BJ (cell line): ENCODE results near the gene CDK19. TPM values are rescaled to one million over a fixed set of nuclear protein-coding genes. Genes with fewer than 3 reads are reported as not detected.
"Not testable (repeated sequence)": the region's sequence is repeated elsewhere in the genome, so short reads cannot be mapped to it uniquely, and the experiment has no call there.

Experiments used
- CTCF ChIA-PET: fragments of 350-600 bp; formaldehyde crosslinking; extraction: SDS; loops from one replicate; lab custom pipeline; 2021; ENCODE audit warnings: antibody characterized with exemption, inconsistent platforms; lab: Yijun Ruan, JAX
- POLR2A ChIA-PET: fragments of 300-600 bp; sonication (Branson Sonifier 250); formaldehyde crosslinking; extraction: SDS; loops from one replicate; lab custom pipeline; 2021; ENCODE audit warnings: antibody characterized with exemption; lab: Charles Lee
- DNase-seq: peaks from one replicate; pipeline ENCODE4 v3.0.0-alpha.2; 2011; ENCODE audit warnings: low read depth
- H3K27me3 ChIP-seq: 2 replicates; pipeline ENCODE4 v1.6.0; 2011; ENCODE audit warnings: low read length; ENCODE audit not compliant: control insufficient read depth, insufficient read depth
- H3K36me3 ChIP-seq: 2 replicates; pipeline ENCODE4 v1.5.1; 2011; ENCODE audit warnings: low read length; ENCODE audit not compliant: control insufficient read depth, insufficient read depth
- H3K4me3 ChIP-seq: 2 replicates; pipeline ENCODE4 v1.5.1; 2011; ENCODE audit warnings: low read depth, mild to moderate bottlenecking, control low read depth, low read length
- polyA plus RNA-seq: library from polyadenylated mRNA; depleted of rRNA; stranded (reverse); fragments of >200 nt; gene quantifications from 2 replicates; pipeline ENCODE4 v1.2.3, GENCODE V29; 2011
- TF ChIP-seq, protein P1 (sequence below): IDR thresholded peaks from 2 replicates; pipeline ENCODE4 v1.5.1; 2011; ENCODE audit warnings: low read depth, mild to moderate bottlenecking, control low read depth, inconsistent platforms, low read length, moderate library complexity; ENCODE audit not compliant: insufficient read depth

CDK19 gene
- polyA plus RNA-seq, 1 experiment: 11.5 TPM

GRCh38 chr6:110809792-110810191, 5.5 kb downstream of the CDK19 start:
- no peak overlapping the region for H3K4me3 ChIP-seq
- no peaks in the 10 kb centered on the region for H3K36me3 ChIP-seq
- CTCF ChIA-PET: no interaction called here
- H3K27me3 ChIP-seq: no peaks in the 10 kb centered on the region
- POLR2A ChIA-PET: no interaction called here
- no peak for DNase-seq
- TF ChIP-seq, protein P1, sequence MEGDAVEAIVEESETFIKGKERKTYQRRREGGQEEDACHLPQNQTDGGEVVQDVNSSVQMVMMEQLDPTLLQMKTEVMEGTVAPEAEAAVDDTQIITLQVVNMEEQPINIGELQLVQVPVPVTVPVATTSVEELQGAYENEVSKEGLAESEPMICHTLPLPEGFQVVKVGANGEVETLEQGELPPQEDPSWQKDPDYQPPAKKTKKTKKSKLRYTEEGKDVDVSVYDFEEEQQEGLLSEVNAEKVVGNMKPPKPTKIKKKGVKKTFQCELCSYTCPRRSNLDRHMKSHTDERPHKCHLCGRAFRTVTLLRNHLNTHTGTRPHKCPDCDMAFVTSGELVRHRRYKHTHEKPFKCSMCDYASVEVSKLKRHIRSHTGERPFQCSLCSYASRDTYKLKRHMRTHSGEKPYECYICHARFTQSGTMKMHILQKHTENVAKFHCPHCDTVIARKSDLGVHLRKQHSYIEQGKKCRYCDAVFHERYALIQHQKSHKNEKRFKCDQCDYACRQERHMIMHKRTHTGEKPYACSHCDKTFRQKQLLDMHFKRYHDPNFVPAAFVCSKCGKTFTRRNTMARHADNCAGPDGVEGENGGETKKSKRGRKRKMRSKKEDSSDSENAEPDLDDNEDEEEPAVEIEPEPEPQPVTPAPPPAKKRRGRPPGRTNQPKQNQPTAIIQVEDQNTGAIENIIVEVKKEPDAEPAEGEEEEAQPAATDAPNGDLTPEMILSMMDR: no peak

GRCh38 chr6:110802175-110802574, 13.1 kb downstream of the CDK19 start:
- H3K36me3 ChIP-seq, CTCF ChIA-PET, DNase-seq, H3K4me3 ChIP-seq, POLR2A ChIA-PET, H3K27me3 ChIP-seq: not testable (repeated sequence)

DNA sequence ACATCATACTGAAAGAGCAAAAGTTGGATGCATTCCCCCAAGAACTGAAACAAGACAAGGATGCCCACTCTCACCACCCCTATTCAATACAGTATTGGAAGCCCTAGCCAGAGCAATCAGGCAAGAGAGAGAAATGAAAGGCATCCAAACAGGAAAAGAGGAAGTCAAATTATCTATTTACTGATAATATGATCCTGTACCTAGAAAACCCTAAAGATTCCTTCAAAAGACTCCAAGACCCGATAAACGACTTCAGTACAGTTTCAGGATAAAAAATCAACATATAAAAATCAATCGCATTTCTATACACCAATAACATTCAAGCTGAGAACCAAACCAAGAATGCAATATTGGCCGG, 14.5 kb downstream of the CDK19 start:
- ChIA-PET POLR2A (no interaction called here), CTCF (interaction anchor here (1.1 kb wide), 1 partner anchor 10 kb away, joined by 3 read pairs; no protein-coding TSS in a partner anchor)
- Histone ChIP-seq H3K27me3 (no peaks in the 10 kb centered on the region), H3K36me3 (no peaks in the 10 kb centered on the region), H3K4me3 (no peak overlapping the region)
- TF ChIP-seq, protein P1: no peak
- DNase-seq: no peak

GRCh38 chr6:110800196-110800838, 15.0 kb downstream of the CDK19 start:
- no peaks in the 10 kb centered on the region for H3K27me3 ChIP-seq
- no peaks in the 10 kb centered on the region for H3K36me3 ChIP-seq
- POLR2A ChIA-PET: no interaction called here
- TF ChIP-seq, protein P1: no peak
- CTCF ChIA-PET: interaction anchor here (1.1 kb wide), 1 partner anchor 10 kb away, joined by 3 read pairs; no protein-coding TSS in a partner anchor
- no peak overlapping the region for H3K4me3 ChIP-seq
- DNase-seq: no peak

- no peaks in the 10 kb centered on the region for H3K36me3 ChIP-seq
- CTCF ChIA-PET: no interaction called here
- H3K4me3 ChIP-seq: no peak overlapping the region
- POLR2A ChIA-PET: no interaction called here
- DNase-seq: no peak
- TF ChIP-seq, protein P1: no peak
- H3K27me3 ChIP-seq: no peaks in the 10 kb centered on the region
Observed at GRCh38 chr6:110799655-110800054, 15.6 kb downstream of the CDK19 start.

GRCh38 chr6:110799189-110799588, 16.1 kb downstream of the CDK19 start:
- CTCF ChIA-PET: no interaction called here

More at GRCh38 chr6:110799189-110799588, 16.1 kb downstream of the CDK19 start:
- POLR2A ChIA-PET: no interaction called here
- TF ChIP-seq, protein P1: no peak
- no peak for DNase-seq
- Histone ChIP-seq H3K36me3 (no peaks in the 10 kb centered on the region), H3K4me3 (no peak overlapping the region), H3K27me3 (no peaks in the 10 kb centered on the region)
